ENCODE measurements around the gene AGMAT. TPM values are rescaled to one million over a fixed set of nuclear protein-coding genes. Genes with fewer than 3 reads are reported as not detected.

The AGMAT gene
- total RNA-seq, 4 donors from 2014 or later = 15.7 to 45.4 (median 39.6) TPM

DNA sequence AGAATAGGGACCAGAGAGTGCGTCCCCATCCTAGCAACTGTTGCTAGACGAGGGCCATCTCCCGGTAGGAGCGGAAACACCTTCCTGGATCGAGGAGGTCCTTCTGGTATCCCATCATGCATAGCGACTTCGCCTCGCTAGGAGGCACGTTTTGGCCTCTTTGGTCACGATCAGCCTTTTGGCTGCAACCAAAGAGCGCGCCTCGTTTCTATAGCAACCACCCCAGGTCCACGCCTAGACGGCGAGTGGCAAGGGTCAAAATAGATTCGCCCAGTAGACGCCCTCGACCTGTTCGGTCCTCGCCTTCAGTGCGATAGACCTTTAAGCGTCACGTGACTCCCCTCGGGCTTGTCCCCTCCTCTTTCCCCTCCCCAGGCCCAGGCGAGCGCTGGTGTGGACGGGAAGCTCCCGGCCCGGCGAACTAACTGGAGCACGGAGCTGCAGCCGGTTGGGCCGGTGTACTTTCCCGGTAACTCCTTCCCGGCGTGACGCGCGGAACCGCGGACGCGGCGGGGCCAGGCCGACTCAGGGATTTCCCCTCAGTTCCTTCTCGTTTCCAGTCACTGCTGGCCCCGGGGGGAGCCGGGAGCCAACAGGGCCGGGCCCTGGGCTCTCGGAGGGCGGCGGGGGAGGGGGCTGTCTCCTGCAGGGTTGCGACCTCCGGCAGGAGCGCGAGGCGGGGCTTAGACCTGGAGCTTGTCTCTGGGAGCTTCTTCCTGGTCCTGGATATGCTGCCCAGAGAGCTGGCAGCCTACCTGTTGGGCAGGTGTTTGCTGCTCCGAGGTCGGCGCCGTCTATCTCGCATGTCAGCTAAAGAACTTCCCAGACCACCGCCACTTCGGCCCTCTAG, 58.1 kb downstream of the AGMAT start, which contains the start of gene DNAJC16:
Gene DNAJC16 (plus strand): TSS at position 359 of the 850 bp plus-strand sequence. CDS start 2,258 bp downstream, outside the sequence.
- DNase-seq = peak; percentile 97 to 100 (median 98)
- H3K27ac ChIP-seq = peak within 1 kb of the TSS; percentile 93 to 99 (median 96)
- no peaks in the 10 kb centered on the region for H3K9me3 ChIP-seq
- peaks cover 0 to 9% (median 0%) of the 10 kb centered on the region in 3 donors for H3K36me3 ChIP-seq
- peak within 1 kb of the TSS; percentile 71 to 83 (median 78) for H3K4me3 ChIP-seq
- TF ChIP-seq POLR2A (IDR thresholded peaks at IDR 0.05) = peak; percentile 89 to 93
- TF ChIP-seq, protein P1, sequence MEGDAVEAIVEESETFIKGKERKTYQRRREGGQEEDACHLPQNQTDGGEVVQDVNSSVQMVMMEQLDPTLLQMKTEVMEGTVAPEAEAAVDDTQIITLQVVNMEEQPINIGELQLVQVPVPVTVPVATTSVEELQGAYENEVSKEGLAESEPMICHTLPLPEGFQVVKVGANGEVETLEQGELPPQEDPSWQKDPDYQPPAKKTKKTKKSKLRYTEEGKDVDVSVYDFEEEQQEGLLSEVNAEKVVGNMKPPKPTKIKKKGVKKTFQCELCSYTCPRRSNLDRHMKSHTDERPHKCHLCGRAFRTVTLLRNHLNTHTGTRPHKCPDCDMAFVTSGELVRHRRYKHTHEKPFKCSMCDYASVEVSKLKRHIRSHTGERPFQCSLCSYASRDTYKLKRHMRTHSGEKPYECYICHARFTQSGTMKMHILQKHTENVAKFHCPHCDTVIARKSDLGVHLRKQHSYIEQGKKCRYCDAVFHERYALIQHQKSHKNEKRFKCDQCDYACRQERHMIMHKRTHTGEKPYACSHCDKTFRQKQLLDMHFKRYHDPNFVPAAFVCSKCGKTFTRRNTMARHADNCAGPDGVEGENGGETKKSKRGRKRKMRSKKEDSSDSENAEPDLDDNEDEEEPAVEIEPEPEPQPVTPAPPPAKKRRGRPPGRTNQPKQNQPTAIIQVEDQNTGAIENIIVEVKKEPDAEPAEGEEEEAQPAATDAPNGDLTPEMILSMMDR (IDR thresholded peaks at IDR 0.05) = peak in 4 of 6 experiments; percentile 24 to 31 (median 28)
- no peaks in the 10 kb centered on the region for H3K27me3 ChIP-seq
- H3K4me1 ChIP-seq = peaks cover 0 to 31% (median 5%) of the 10 kb centered on the region in 4 donors

DNA sequence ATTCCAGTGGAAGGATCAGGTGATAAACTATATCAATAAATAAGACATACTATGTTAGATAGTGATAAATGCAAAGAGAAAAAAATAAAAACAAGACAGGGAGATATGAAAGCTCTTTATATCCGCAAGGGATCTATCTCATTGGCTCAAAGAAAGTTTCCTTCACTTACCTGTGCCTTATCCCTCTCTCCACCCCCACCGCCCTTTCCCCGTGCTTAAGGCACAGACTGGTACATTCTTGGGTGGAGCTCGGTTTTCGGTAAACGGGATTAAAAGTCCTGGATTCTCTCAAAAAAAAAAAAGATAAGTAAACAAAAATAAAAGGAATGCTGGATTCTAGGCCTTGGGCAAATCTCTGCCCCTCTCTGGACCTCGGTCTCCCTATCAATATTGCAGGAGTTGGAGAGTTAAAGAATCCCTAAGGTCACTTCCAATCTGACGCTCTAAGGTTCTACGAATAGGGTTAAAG, 58.8 kb downstream of the AGMAT start:
- Histone ChIP-seq H3K9me3 (no peaks in the 10 kb centered on the region), H3K4me1 (peaks cover 0 to 31% (median 5%) of the 10 kb centered on the region in 4 donors)

DNA sequence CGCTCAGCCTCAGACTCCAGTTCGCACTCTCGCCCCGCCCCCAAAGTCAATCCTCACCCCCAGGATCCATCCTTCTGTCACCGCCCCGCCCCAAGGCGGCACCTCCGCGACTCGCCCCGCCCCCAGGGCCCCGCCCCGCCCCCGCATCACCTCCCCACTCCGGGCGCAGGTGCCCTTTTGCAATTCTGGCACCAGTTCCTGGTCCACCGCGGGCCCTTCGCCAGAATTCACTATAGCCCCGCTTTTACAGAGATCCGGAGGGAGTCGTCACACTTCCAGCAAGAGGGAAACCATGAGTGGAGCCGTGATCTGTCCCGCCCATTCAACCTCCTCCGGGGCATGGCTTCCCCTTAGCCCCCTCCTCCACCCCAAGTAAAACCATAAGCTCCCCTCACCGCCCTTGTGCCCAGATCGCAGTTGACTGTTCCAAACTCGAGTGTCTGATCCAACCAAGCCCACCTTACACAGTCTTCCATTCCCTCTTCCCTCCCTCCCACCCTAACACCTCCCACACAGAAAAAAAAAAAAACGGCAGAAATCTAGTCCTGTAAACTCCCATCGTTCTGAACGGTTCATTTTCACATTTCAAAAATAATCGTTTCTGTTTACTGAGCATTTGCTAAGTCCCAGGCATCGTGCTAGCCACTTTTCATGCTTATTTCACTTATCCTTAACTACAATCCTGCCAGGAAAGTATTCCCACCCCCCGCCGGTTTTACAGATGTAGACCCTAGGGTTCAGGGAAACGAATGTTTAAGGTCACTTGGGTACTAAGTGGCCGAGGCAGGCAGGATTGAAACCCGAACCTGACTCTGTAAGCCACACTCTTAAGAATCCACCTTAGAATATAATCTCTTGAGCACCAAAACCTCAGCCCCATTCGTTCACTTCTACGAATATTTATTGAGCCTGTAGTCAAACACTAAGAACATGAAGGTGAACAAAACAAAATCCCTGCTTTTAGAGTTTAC, 59.5 kb downstream of the AGMAT start:
- Histone ChIP-seq H3K27me3 (no peaks in the 10 kb centered on the region), H3K27ac (peak overlapping the region; percentile 93 to 99 (median 96)), H3K4me1 (peaks cover 0 to 31% (median 5%) of the 10 kb centered on the region in 4 donors), H3K36me3 (peaks cover 0 to under 1% (median 0%) of the 10 kb centered on the region in 3 donors), H3K4me3 (peak overlapping the region; percentile 56 to 78 (median 74)), H3K9me3 (no peaks in the 10 kb centered on the region)
- TF ChIP-seq, protein P1 (IDR thresholded peaks at IDR 0.05) = no peak
- peak; percentile 21 to 62 for TF ChIP-seq POLR2A (IDR thresholded peaks at IDR 0.05)
- DNase-seq = peak; percentile 20 to 100 (median 100)

More for the DNA sequence above, 58.8 kb downstream of the AGMAT start:
- Histone ChIP-seq H3K36me3 (peaks cover 0 to 8% (median 0%) of the 10 kb centered on the region in 3 donors), H3K27ac (peak overlapping the region; percentile 93 to 99 (median 96)), H3K27me3 (no peaks in the 10 kb centered on the region), H3K4me3 (peak overlapping the region; percentile 56 to 83 (median 72))
- TF ChIP-seq, protein P1 (IDR thresholded peaks at IDR 0.05) = no peak
- TF ChIP-seq POLR2A (IDR thresholded peaks at IDR 0.05) = no peak
- DNase-seq = peak in 2 of 3 donors; percentile 25 to 61

DNA sequence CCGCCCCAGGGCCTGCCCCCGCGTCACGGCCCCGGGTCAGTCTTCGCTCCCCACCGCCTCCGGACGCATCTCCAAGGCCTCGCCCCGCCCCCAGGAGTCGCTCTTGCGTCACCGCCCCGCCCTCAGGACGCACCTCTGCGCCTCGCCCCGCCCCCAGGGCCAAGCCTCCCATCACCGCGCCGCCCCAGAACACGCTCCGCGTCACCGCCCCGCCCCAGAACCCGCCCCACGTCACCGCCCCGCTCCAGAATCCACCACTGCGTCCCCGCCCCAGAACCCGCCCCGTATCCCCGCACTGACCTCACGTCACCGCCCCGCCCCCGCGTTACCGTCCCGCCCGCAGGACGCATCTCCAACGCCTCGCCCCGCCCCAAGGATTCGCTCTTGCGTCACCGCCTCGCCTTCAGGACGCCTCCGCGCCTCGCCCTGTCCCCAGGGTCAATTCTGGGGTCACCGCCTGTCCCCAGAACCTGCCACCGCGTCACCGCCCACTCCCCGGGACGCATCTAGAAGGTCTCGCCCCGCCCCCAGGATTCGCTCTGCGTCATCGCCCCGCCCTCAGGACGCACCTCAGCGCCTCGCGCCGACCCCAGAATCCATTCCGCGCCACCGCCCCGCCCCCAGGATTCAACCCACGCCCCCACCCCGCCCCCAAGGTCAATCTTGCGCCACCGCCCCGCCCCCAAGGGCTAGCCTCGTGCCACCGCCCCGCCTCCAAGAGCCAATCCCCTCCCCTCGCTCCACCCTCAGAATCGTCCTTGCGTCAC, 60.4 kb downstream of the AGMAT start:
- peak; percentile 100 for DNase-seq
- Histone ChIP-seq H3K4me1 (peaks cover 0 to 31% (median 5%) of the 10 kb centered on the region in 4 donors), H3K27me3 (no peaks in the 10 kb centered on the region), H3K9me3 (no peaks in the 10 kb centered on the region), H3K27ac (peak overlapping the region; percentile 93 to 99 (median 96)), H3K4me3 (peak overlapping the region; percentile 74 to 78 (median 76)), H3K36me3 (no peaks in the 10 kb centered on the region)
- TF ChIP-seq POLR2A (IDR thresholded peaks at IDR 0.05) = no peak
- TF ChIP-seq, protein P1 (IDR thresholded peaks at IDR 0.05) = no peak
